ENCODE measurements around the gene C16orf95. TPM values are rescaled to one million over a fixed set of nuclear protein-coding genes. Genes with fewer than 3 reads are reported as not detected.

The C16orf95 gene
- total and polyA plus RNA-seq, 4 donors, result 2.0 to 6.2 (median 4.6) TPM

DNA sequence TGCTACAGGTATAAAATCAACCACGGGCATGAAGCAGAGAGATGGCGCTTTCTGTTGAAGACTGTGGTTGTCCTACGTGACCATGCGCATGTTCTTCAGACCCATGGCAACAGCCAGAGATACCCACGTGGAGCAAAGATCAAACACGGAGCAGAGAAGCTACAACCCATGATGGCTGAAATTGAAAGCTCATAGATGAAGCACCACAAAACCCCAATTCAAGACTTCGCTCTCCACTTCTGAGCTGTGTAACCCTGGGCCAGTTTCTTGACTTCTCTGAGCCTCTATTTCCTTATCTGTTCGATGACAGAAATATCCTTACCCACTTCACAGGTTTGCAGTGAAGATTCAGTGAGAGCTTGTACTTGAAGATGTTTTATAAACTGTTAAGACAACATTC lies 49.6 kb downstream of the C16orf95 start:
- H3K27ac ChIP-seq (ENCODE audit: low read depth in 1 of 2, low read length in 2 of 2), result no peak overlapping the region
- DNase-seq (ENCODE audit: low spot score), result no peak
- no peaks in the 10 kb centered on the region for H3K9me3 ChIP-seq (ENCODE audit: control insufficient read depth in 4 of 4, low read length in 3 of 4)
- no peaks in the 10 kb centered on the region for H3K27me3 ChIP-seq (ENCODE audit: control insufficient read depth in 4 of 4, insufficient read depth in 4 of 4, low read length in 3 of 4)
- H3K9ac ChIP-seq (ENCODE audit: low read depth in 1 of 2, low read length in 2 of 2), result no peak overlapping the region
- WGBS, result 90% methylated on average over 8 of the region's 8 CpGs
- H3K4me3 ChIP-seq (ENCODE audit: low read depth in 1 of 3, low read length in 3 of 3), result no peak overlapping the region
- TF ChIP-seq EGR1 (IDR thresholded peaks at IDR 0.05; ENCODE audit: low read depth in 2 of 2), result no peak
- TF ChIP-seq, protein P1, sequence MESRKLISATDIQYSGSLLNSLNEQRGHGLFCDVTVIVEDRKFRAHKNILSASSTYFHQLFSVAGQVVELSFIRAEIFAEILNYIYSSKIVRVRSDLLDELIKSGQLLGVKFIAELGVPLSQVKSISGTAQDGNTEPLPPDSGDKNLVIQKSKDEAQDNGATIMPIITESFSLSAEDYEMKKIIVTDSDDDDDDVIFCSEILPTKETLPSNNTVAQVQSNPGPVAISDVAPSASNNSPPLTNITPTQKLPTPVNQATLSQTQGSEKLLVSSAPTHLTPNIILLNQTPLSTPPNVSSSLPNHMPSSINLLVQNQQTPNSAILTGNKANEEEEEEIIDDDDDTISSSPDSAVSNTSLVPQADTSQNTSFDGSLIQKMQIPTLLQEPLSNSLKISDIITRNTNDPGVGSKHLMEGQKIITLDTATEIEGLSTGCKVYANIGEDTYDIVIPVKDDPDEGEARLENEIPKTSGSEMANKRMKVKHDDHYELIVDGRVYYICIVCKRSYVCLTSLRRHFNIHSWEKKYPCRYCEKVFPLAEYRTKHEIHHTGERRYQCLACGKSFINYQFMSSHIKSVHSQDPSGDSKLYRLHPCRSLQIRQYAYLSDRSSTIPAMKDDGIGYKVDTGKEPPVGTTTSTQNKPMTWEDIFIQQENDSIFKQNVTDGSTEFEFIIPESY (IDR thresholded peaks at IDR 0.05), result no peak
- no peak for TF ChIP-seq HNF4A (conservative IDR thresholded peaks at IDR 0.05)
- TF ChIP-seq TAF1 (conservative IDR thresholded peaks at IDR 0.05), result no peak
- no peak for TF ChIP-seq FOXA2 (IDR thresholded peaks at IDR 0.05)
- no peak for TF ChIP-seq YY1 (IDR thresholded peaks at IDR 0.05)
- TF ChIP-seq, protein P2, sequence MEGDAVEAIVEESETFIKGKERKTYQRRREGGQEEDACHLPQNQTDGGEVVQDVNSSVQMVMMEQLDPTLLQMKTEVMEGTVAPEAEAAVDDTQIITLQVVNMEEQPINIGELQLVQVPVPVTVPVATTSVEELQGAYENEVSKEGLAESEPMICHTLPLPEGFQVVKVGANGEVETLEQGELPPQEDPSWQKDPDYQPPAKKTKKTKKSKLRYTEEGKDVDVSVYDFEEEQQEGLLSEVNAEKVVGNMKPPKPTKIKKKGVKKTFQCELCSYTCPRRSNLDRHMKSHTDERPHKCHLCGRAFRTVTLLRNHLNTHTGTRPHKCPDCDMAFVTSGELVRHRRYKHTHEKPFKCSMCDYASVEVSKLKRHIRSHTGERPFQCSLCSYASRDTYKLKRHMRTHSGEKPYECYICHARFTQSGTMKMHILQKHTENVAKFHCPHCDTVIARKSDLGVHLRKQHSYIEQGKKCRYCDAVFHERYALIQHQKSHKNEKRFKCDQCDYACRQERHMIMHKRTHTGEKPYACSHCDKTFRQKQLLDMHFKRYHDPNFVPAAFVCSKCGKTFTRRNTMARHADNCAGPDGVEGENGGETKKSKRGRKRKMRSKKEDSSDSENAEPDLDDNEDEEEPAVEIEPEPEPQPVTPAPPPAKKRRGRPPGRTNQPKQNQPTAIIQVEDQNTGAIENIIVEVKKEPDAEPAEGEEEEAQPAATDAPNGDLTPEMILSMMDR (IDR thresholded peaks at IDR 0.05; ENCODE audit: low read depth, low read length, missing input control), result no peak
- no peaks in the 10 kb centered on the region for H3K36me3 ChIP-seq (ENCODE audit: control insufficient read depth in 4 of 4, insufficient read depth in 3 of 4, low read depth in 1 of 4, low read length in 3 of 4)
- H3K4me1 ChIP-seq (ENCODE audit: control insufficient read depth in 4 of 4, insufficient read depth in 4 of 4, low read length in 3 of 4), result peaks cover 0 to 6% (median 2%) of the 10 kb centered on the region in 4 donors

DNA sequence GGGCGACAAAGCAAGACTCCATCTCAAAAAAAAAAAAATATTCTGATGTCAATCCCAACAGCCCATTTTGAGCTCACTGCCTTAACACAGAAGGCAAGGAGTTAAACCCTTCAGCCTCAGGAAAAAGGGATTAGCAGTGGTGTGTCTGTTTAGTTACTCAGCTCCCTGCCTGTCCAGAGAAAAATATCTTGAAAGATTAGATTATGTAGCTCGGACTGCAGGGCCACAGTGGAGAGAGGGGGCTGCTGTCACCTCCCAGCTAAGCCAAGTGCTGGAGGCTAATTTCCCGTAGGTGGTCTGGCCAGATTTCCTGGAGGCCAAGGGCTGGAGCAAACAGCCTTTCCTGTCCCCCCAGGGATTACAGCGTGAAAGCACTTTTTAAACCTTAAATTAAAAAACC lies 50.3 kb downstream of the C16orf95 start:
- Histone ChIP-seq H3K9me3 (ENCODE audit: control insufficient read depth in 4 of 4, low read length in 3 of 4) (no peaks in the 10 kb centered on the region), H3K36me3 (ENCODE audit: control insufficient read depth in 4 of 4, insufficient read depth in 3 of 4, low read depth in 1 of 4, low read length in 3 of 4) (no peaks in the 10 kb centered on the region), H3K4me1 (ENCODE audit: control insufficient read depth in 4 of 4, insufficient read depth in 4 of 4, low read length in 3 of 4) (peaks cover 0 to 6% (median 2%) of the 10 kb centered on the region in 4 donors), H3K27me3 (ENCODE audit: control insufficient read depth in 4 of 4, insufficient read depth in 4 of 4, low read length in 3 of 4) (no peaks in the 10 kb centered on the region), H3K27ac (ENCODE audit: low read depth in 1 of 2, low read length in 2 of 2) (no peak overlapping the region), H3K4me3 (ENCODE audit: low read depth in 1 of 3, low read length in 3 of 3) (no peak overlapping the region), H3K9ac (ENCODE audit: low read depth in 1 of 2, low read length in 2 of 2) (no peak overlapping the region)
- WGBS, result 68% methylated on average over 4 of the region's 4 CpGs
- no peak for DNase-seq (ENCODE audit: low spot score)
- TF ChIP-seq FOXA1 (IDR thresholded peaks at IDR 0.05) (no peak), YY1 (IDR thresholded peaks at IDR 0.05) (no peak), RAD21 (IDR thresholded peaks at IDR 0.05) (no peak), JUND (IDR thresholded peaks at IDR 0.05) (no peak), FOXA2 (IDR thresholded peaks at IDR 0.05) (no peak), SP1 (IDR thresholded peaks at IDR 0.05) (no peak), TAF1 (conservative IDR thresholded peaks at IDR 0.05) (no peak), HNF4A (conservative IDR thresholded peaks at IDR 0.05) (no peak), HNF4G (IDR thresholded peaks at IDR 0.05) (no peak), EGR1 (IDR thresholded peaks at IDR 0.05; ENCODE audit: low read depth in 2 of 2) (no peak), RXRA (IDR thresholded peaks at IDR 0.05) (no peak)
- TF ChIP-seq, protein P3, sequence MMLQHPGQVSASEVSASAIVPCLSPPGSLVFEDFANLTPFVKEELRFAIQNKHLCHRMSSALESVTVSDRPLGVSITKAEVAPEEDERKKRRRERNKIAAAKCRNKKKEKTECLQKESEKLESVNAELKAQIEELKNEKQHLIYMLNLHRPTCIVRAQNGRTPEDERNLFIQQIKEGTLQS (IDR thresholded peaks at IDR 0.05), result no peak
- TF ChIP-seq, protein P4, sequence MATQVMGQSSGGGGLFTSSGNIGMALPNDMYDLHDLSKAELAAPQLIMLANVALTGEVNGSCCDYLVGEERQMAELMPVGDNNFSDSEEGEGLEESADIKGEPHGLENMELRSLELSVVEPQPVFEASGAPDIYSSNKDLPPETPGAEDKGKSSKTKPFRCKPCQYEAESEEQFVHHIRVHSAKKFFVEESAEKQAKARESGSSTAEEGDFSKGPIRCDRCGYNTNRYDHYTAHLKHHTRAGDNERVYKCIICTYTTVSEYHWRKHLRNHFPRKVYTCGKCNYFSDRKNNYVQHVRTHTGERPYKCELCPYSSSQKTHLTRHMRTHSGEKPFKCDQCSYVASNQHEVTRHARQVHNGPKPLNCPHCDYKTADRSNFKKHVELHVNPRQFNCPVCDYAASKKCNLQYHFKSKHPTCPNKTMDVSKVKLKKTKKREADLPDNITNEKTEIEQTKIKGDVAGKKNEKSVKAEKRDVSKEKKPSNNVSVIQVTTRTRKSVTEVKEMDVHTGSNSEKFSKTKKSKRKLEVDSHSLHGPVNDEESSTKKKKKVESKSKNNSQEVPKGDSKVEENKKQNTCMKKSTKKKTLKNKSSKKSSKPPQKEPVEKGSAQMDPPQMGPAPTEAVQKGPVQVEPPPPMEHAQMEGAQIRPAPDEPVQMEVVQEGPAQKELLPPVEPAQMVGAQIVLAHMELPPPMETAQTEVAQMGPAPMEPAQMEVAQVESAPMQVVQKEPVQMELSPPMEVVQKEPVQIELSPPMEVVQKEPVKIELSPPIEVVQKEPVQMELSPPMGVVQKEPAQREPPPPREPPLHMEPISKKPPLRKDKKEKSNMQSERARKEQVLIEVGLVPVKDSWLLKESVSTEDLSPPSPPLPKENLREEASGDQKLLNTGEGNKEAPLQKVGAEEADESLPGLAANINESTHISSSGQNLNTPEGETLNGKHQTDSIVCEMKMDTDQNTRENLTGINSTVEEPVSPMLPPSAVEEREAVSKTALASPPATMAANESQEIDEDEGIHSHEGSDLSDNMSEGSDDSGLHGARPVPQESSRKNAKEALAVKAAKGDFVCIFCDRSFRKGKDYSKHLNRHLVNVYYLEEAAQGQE (IDR thresholded peaks at IDR 0.05), result no peak

All from liver (tissue), 9 donors.